ENCODE results near the gene GDF15. TPM values are rescaled to one million over a fixed set of nuclear protein-coding genes. Genes with fewer than 3 reads are reported as not detected.

GDF15 gene, protein sequence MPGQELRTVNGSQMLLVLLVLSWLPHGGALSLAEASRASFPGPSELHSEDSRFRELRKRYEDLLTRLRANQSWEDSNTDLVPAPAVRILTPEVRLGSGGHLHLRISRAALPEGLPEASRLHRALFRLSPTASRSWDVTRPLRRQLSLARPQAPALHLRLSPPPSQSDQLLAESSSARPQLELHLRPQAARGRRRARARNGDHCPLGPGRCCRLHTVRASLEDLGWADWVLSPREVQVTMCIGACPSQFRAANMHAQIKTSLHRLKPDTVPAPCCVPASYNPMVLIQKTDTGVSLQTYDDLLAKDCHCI
- total RNA-seq = 62.4 and 105 TPM in 2 replicates

DNA sequence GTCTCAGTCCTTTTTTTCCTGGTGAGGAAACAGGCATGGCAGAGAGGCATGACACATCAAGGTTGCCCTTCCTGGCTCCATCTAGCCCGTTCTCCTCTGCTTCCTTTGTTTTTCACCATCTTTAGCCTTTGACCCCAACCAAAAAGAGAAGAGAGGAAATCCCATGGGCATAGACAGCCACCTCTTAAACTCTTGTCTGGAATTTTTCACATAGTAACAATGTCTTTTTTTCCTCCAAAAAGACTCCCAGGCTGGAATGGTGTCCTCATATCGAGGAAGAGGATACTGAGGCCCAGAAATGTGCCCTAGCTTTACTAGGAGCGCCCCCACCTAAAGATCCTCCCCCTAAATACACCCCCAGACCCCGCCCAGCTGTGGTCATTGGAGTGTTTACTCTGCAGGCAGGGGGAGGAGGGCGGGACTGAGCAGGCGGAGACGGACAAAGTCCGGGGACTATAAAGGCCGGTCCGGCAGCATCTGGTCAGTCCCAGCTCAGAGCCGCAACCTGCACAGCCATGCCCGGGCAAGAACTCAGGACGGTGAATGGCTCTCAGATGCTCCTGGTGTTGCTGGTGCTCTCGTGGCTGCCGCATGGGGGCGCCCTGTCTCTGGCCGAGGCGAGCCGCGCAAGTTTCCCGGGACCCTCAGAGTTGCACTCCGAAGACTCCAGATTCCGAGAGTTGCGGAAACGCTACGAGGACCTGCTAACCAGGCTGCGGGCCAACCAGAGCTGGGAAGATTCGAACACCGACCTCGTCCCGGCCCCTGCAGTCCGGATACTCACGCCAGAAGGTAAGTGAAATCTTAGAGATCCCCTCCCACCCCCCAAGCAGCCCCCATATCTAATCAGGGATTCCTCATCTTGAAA is at the start of gene GDF15:
Gene GDF15 (plus strand): TSS at position 484 of the 868 bp plus-strand sequence. CDS start 32 bp downstream, at position 516.

DNA sequence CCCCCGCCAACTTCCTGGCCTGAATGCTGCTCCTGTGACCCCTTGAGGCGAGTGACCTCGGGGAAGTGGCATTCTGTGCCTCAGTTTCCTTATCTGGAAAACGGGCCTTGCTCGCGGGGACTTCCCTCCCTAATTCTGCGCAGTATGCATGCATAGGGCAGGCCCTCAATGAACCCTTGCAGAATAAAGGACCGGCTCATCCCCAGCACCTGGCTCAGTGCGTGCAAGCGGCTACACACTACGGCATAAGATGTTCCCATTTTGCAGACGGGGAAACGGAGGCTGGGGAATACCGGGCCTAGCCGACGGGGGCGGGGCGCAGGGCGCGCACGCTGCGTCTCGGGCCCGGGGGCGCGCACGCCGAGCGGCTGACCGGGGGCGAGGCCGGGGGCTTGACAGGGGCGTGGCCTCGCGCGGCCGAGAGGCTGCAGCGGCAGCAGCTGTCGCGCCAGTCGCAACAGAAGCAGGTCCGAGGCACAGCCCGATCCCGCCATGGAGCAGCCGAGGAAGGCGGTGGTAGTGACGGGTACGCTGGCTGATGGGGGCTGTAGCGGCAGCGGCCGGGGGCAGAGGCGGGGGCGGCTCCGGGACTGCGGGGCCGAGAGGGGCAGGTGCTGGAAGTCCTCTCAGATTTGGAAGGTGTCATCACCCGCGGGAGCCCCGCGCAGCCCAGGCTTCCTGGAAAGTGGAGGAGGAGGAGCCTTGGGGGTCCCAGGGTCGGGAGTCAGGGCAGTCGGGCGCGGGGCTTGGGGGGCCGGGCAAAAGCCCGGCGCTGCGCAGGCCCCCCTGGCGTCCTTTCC is 45.6 kb upstream of the GDF15 start, which contains the start of gene PGPEP1:
Gene PGPEP1 (plus strand): TSS at position 409 of the 800 bp plus-strand sequence. CDS start 84 bp downstream, at position 493.

DNA sequence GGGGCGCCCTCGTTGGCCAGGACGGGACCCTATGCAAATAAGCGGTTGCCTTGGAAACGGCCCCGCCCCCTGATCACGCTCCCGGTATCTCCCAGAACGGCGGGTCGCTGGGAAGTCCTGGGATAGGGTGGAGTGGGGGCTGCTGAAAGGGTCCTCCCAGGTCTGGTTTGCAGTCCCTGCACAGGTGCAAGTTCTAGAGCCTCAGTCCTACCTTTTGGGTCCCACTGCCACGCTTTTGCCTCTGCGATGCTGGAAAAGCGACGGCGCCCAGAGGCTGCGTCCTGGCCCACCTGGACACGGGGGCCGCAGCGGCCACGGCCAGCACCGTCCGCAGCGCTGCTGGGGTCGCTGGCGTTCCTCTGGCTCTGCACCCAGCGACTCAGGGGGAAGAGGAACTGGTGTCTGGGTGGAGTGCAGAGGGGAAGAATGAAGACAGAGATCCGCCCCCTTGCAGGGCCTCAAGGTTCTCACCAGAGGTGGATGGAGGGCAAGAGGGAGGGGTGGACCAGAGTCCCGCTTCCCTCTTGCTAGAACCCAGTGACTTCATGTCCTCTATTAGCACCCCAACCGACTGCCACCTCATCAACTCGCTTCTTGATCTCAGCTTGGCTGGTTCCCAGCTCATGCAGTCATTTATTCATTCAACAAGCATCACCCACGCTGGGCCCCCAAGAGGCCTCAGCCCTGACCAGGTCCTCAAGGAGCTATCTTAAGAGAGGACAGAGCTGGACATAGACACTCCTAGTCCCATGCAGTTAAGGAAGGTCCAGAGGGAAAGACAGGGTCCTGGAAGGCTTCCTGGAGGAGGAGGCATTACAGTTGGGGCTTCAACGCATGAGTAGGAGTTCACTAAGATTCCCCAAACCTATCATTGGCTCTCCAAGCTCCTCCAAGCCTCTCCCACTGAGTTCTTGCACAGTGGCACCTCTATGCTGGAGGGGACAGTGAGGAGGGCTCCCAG is 11.6 kb downstream of the GDF15 start, which contains the start of gene LRRC25:
Gene LRRC25 (minus strand): TSS at position 381 of the 961 bp plus-strand sequence. CDS start 659 bp downstream, outside the sequence.

DNA sequence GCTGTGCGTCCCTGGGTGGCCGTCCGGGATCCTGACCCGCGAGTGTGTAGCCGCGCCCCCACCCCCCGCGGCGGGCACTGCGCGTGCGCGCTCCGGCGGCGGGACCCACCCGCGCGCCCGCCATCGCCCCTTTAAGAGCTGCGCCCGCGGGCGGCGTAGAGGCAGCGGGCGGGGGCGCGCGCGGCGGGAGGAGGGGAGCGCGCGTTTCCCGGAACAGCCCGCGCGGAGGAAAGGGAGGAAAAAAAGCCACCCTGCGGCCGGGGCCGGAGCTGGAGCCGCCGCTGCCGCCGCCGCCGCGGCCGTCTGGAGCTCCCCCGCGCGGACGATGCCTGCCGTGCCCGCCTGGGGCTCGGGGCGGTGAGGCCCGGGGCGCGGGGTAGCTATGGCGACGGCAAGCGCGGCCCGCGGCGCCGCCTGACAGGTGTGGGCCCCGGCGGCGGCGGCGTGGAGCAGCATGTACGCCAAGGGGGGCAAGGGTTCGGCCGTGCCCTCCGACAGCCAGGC is 33.3 kb downstream of the GDF15 start, which contains the start of gene SSBP4:
Gene SSBP4 (plus strand): TSS at position 204 of the 504 bp plus-strand sequence. CDS start 251 bp downstream, at position 455.

DNA sequence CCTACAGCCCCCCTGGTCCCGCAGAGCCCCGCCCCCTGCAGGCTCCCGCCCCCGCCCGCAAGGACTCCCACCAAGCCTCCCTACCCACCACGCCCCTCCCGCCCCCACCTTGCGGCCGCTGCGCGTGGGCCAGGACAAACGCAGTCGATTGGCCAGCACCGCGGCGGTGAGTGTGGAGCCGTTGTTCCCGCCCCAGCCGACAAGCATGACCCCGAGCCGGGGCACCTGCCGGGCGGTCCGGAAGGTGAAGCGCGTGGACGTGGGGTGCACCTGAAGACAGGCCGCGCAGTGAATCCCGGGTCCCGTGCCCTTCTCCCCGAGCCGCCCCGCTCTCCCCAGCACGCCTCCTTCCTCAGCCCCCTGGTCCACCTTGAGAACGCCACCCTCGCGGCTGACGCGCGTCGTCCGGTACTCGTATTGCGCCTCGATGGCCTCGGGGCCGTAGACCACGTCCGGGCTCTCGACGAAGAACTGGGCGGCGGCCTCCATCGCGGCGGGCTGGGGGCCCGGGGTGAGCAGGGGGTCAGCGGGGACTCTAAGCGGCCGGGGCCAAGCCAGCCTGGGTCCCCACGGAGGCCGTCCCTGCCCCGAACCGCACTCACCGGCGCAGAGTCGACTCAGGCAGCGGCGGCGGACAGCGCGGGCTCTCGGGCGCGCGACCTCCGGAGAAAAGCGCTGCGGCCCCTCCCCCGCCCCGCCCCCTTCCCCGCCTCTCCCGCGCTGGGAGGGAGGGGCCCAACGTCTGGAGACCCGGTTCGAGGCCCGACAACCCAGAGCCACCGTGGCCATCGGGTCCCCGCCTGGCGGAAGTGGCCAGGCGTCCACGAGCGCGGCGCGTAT is 51.8 kb downstream of the GDF15 start, which contains the start of gene ISYNA1:
Gene ISYNA1 (minus strand): TSS at position 643 of the 840 bp plus-strand sequence. CDS start 154 bp downstream, at position 489.

Other genes starting within 250 kb of the GDF15 start
- gene PIK3R2, start 233.0 kb upstream of the GDF15 start, total RNA-seq = 3.4 and 7.4 TPM in 2 replicates
- 7.2 and 11.2 TPM in 2 replicates for gene IFI30, start 212.3 kb upstream of the GDF15 start, total RNA-seq
- 6.0 and 6.4 TPM in 2 replicates for gene MPV17L2, start 192.9 kb upstream of the GDF15 start, total RNA-seq
- gene RAB3A, start 182.1 kb upstream of the GDF15 start, total RNA-seq = 2.4 and 3.1 TPM in 2 replicates
- 0.57 and 4.9 TPM in 2 replicates for gene PDE4C, start 159.7 kb upstream of the GDF15 start, total RNA-seq
- gene IQCN, start 111.7 kb upstream of the GDF15 start, total RNA-seq = 0.14 and 0.28 TPM in 2 replicates
- gene JUND, start 104.5 kb upstream of the GDF15 start, total RNA-seq = 47.5 and 69.6 TPM in 2 replicates
- gene LSM4, start 63.1 kb upstream of the GDF15 start, total RNA-seq = 78.1 and 107 TPM in 2 replicates
- 33.1 and 44.2 TPM in 2 replicates for gene PGPEP1, start 45.6 kb upstream of the GDF15 start, total RNA-seq
- 0.14 and 0.28 TPM in 2 replicates for gene LRRC25, start 11.5 kb downstream of the GDF15 start, total RNA-seq
- 32.9 and 45.6 TPM in 2 replicates for gene SSBP4, start 33.2 kb downstream of the GDF15 start, total RNA-seq
- 9.2 and 23.0 TPM in 2 replicates for gene ISYNA1, start 52.0 kb downstream of the GDF15 start, total RNA-seq
- 17.8 and 20.9 TPM in 2 replicates for gene ELL, start 135.9 kb downstream of the GDF15 start, total RNA-seq
- 256 and 265 TPM in 2 replicates for gene FKBP8, start 157.4 kb downstream of the GDF15 start, total RNA-seq
- 54.0 and 65.1 TPM in 2 replicates for gene KXD1, start 171.7 kb downstream of the GDF15 start, total RNA-seq
- gene UBA52, start 185.7 kb downstream of the GDF15 start, total RNA-seq = 1,243 and 1,519 TPM in 2 replicates
- gene REX1BD, start 202.6 kb downstream of the GDF15 start, total RNA-seq = 39.9 and 44.1 TPM in 2 replicates
- 28.7 and 60.3 TPM in 2 replicates for gene CRLF1, start 220.6 kb downstream of the GDF15 start, total RNA-seq
- 1.00 and 2.3 TPM in 2 replicates for gene TMEM59L, start 226.7 kb downstream of the GDF15 start, total RNA-seq